BJ (cell line): ENCODE data around the gene SLC2A4. TPM values are rescaled to one million over a fixed set of nuclear protein-coding genes. Genes with fewer than 3 reads are reported as not detected.

Experiments used
- CTCF ChIA-PET: fragments of 350-600 bp; formaldehyde crosslinking; extraction: SDS; loops from one replicate; lab custom pipeline; 2021; ENCODE audit warnings: antibody characterized with exemption, inconsistent platforms; lab: Yijun Ruan, JAX
- POLR2A ChIA-PET: fragments of 300-600 bp; sonication (Branson Sonifier 250); formaldehyde crosslinking; extraction: SDS; loops from one replicate; lab custom pipeline; 2021; ENCODE audit warnings: antibody characterized with exemption; lab: Charles Lee
- DNase-seq: peaks from one replicate; pipeline ENCODE4 v3.0.0-alpha.2; 2011; ENCODE audit warnings: low read depth
- H3K27me3 ChIP-seq: 2 replicates; pipeline ENCODE4 v1.6.0; 2011; ENCODE audit warnings: low read length; ENCODE audit not compliant: control insufficient read depth, insufficient read depth
- H3K36me3 ChIP-seq: 2 replicates; pipeline ENCODE4 v1.5.1; 2011; ENCODE audit warnings: low read length; ENCODE audit not compliant: control insufficient read depth, insufficient read depth
- H3K4me3 ChIP-seq: 2 replicates; pipeline ENCODE4 v1.5.1; 2011; ENCODE audit warnings: low read depth, mild to moderate bottlenecking, control low read depth, low read length
- CTCF ChIP-seq: IDR thresholded peaks from 2 replicates; pipeline ENCODE4 v1.5.1; 2011; ENCODE audit warnings: low read depth, mild to moderate bottlenecking, control low read depth, inconsistent platforms, low read length, moderate library complexity; ENCODE audit not compliant: insufficient read depth
- polyA plus RNA-seq: library from polyadenylated mRNA; depleted of rRNA; stranded (reverse); fragments of >200 nt; gene quantifications from 2 replicates; pipeline ENCODE4 v1.2.3, GENCODE V29; 2011

The SLC2A4 gene
- polyA plus RNA-seq, 1 experiment: 0.36 TPM

GRCh38 chr17:7256766-7257456, 24.6 kb upstream of the SLC2A4 start:
- ChIA-PET CTCF (interaction anchor here (0.5 kb wide), 2 partner anchors 287 to 566 kb away, joined by 3 to 4 read pairs; no protein-coding TSS in a partner anchor), POLR2A (no interaction called here)
- DNase-seq: no peak
- H3K36me3 ChIP-seq: peaks cover 13% of the 10 kb centered on the region; the same call in 1 of the 2 replicates
- no peak overlapping the region for H3K4me3 ChIP-seq
- H3K27me3 ChIP-seq: no peaks in the 10 kb centered on the region
- TF ChIP-seq CTCF: no peak

GRCh38 chr17:7258731-7259554, 22.6 kb upstream of the SLC2A4 start:
- POLR2A ChIA-PET: no interaction called here
- DNase-seq: no peak
- Histone ChIP-seq H3K27me3 (no peaks in the 10 kb centered on the region), H3K4me3 (no peak overlapping the region), H3K36me3 (peaks cover 13% of the 10 kb centered on the region; the same call in 1 of the 2 replicates)
- no peak for TF ChIP-seq CTCF
- CTCF ChIA-PET: interaction anchor here (0.9 to 1.2 kb wide), 2 partner anchors 37 to 330 kb away, joined by 3 to 5 read pairs; no protein-coding TSS in a partner anchor

- DNase-seq: no peak
- CTCF ChIA-PET: interaction anchor here (0.9 to 1.2 kb wide), 2 partner anchors 36 to 330 kb away, joined by 3 to 5 read pairs; no protein-coding TSS in a partner anchor
- no peak overlapping the region for H3K4me3 ChIP-seq
- no peak for TF ChIP-seq CTCF
- POLR2A ChIA-PET: no interaction called here
- H3K36me3 ChIP-seq: peaks cover 8% of the 10 kb centered on the region; the same call in 1 of the 2 replicates
- no peaks in the 10 kb centered on the region for H3K27me3 ChIP-seq
These were observed 22.0 kb upstream of the SLC2A4 start for GRCh38 chr17:7259555-7259889.

- no peak for DNase-seq
- ChIA-PET POLR2A (no interaction called here), CTCF (no interaction called here)
- peaks cover 7% of the 10 kb centered on the region; the same call in 1 of the 2 replicates for H3K36me3 ChIP-seq
- no peak for TF ChIP-seq CTCF
- no peak overlapping the region for H3K4me3 ChIP-seq
- no peaks in the 10 kb centered on the region for H3K27me3 ChIP-seq
These were observed 21.4 kb upstream of the SLC2A4 start for GRCh38 chr17:7260151-7260550.
